ES-I3 (cell line): ENCODE results near the gene MYO7B.

ENCODE experiments used
- H3K36me3 ChIP-seq: 2 replicates; pipeline ENCODE4 v1.6.1; 2013; ENCODE audit warnings: mild to moderate bottlenecking, low read length, control low read depth, moderate library complexity; ENCODE audit not compliant: insufficient read depth
- H3K4me1 ChIP-seq: 2 replicates; pipeline ENCODE4 v1.6.1; 2013; ENCODE audit warnings: mild to moderate bottlenecking, control low read depth, low read length; ENCODE audit not compliant: insufficient read depth
- H3K9ac ChIP-seq: 2 replicates; pipeline ENCODE4 v1.6.1; 2013; ENCODE audit warnings: low read depth, mild to moderate bottlenecking, low read length, moderate library complexity
- H3K9me3 ChIP-seq: 2 replicates; pipeline ENCODE4 v1.6.1; 2013; ENCODE audit warnings: mild to moderate bottlenecking, low read length, moderate library complexity; ENCODE audit not compliant: control insufficient read depth, insufficient read depth

Gene MYO7B

GRCh38 chr2:127628767-127629614 is 93.5 kb downstream of the MYO7B start:
- no peaks in the 10 kb centered on the region for H3K4me1 ChIP-seq
- H3K9ac ChIP-seq = no peak overlapping the region
- no peaks in the 10 kb centered on the region for H3K9me3 ChIP-seq
- no peaks in the 10 kb centered on the region for H3K36me3 ChIP-seq

DNA sequence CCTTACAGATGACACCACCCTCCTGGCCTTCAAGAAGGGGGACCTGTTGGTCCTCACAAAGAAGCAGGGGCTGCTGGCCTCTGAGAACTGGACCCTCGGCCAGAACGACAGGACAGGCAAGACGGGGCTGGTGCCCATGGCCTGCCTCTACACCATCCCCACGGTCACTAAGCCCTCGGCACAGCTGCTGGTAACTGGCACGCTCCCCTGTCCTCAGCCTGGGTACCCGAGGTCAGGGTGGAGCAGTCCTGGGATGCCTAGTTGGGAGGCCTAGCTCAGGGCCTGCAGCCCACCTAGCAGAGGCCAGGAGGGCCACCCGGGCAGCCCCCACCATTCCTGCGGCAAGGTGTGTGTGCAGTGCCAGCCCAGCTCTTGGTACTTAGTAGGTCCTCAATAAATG is 94.2 kb downstream of the MYO7B start:
- Histone ChIP-seq H3K4me1 (no peaks in the 10 kb centered on the region), H3K36me3 (no peaks in the 10 kb centered on the region), H3K9ac (no peak overlapping the region), H3K9me3 (no peaks in the 10 kb centered on the region)

DNA sequence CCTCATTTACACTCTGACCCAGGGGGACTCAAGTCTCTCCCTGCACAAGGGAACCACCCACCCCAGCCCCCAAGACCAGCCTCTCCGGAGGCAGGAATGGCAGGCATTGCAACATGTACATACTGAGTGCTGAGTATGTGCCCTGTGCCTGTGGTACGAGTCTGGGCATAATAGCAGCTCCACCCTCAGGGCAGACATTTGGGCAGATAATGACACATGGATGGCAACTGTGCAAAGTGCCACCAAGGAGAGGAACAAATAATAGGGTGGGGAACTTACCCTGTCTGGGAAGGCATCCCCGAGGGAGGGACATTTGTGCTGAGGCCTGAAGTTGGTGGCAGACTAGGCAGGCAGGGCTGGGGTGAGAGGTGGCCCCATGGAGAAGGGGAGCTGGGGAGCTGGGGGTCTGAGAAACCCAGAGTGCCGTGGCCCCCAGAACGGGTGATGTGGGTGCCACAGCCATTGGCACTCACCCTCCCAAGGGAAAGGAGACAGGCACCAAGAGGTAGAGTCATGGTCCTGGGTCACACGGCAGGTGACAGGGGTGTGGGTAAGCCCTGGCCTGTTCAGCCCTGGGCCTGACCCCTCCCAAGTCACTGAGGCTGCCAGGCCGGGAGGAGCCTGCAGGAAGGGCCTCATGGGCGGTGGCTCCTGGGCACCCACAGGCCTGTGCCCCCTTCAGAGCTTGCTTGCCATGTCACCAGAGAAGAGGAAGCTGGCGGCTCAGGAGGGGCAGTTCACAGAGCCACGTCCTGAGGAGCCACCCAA is 94.8 kb downstream of the MYO7B start:
- Histone ChIP-seq H3K36me3 (no peaks in the 10 kb centered on the region), H3K4me1 (no peaks in the 10 kb centered on the region), H3K9ac (no peak overlapping the region), H3K9me3 (no peaks in the 10 kb centered on the region)

DNA sequence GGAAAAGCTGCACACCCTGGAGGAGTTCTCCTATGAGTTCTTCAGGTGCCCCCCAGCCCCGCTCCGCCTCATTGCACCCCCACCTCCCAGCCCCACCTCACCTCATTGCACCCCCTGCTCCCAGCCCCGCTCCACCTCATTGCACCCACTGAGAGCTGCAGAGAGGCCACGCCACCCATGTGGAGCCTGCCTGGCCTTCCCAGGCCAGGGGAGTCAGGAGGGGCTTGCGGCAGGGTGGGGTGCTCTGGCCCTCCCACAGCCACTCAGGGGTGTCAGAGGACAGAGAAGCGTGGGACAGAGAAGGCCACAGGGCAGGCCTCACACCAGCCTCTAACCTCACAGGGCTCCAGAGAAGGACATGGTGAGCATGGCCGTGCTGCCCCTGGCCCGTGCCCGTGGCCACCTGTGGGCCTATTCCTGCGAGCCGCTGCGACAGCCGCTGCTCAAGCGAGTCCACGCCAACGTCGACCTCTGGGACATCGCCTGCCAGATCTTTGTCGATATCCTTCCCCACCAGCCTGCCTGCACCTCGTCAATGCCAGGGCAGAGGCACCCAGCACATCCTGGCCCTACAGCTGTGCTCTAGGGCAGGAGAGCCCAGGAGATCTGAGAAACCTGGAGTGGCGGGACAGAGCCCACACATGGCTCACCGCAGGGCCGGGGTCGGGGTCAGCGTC is 95.5 kb downstream of the MYO7B start:
- Histone ChIP-seq H3K9ac (no peak overlapping the region), H3K36me3 (no peaks in the 10 kb centered on the region)

GRCh38 chr2:127631541-127631996 is 96.1 kb downstream of the MYO7B start:
- Histone ChIP-seq H3K9me3 (no peaks in the 10 kb centered on the region), H3K36me3 (no peaks in the 10 kb centered on the region), H3K9ac (no peak overlapping the region), H3K4me1 (no peaks in the 10 kb centered on the region)

More for the DNA sequence above, 95.5 kb downstream of the MYO7B start:
- H3K9me3 ChIP-seq = no peaks in the 10 kb centered on the region
- H3K4me1 ChIP-seq = no peaks in the 10 kb centered on the region

GRCh38 chr2:127631997-127632581 is 96.6 kb downstream of the MYO7B start:
- peaks cover 5% of the 10 kb centered on the region; the same call in 1 of the 2 replicates for H3K4me1 ChIP-seq

DNA sequence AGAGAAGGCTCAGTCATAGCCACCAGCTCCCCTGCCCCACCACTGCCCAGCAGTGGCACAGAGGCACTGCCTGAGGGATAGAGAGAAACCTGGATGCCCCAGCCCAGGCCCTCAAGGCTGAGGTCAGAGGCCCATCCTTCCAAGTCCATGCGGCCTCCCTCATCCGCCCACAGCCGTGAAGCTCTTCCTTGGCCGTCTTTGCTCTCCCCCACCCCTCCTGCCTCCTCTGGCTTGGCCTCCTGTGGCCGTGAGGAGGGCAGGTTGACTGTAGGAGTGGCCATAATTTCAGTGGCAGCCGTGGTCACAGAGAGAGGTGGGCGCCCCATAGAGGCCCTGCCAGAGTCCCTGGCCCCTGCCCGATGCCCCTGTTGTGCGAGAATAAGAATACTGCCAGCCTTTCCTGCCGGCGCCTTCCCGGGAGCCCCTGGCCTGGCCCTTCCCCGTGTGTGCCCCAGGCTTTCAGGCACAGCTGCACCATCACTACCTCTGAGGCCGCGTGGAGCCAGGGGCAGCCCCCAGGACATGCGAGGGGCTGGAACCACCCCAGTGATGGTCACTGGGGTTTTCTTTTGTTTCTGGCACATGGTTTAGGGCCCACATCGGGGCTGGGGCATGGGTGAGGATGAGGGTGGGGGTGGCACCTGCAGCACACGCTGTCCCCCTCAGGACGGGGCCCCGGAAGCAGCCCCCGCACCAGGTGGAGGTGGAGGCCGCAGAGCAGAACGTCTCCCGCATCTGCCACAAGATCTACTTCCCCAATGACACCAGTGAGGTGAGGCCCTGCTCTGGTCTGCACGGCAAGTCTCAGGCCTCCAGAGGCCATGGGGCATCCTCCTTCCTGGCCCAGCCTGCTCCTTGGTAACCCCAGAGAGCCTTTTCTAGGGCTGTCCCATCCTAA is 97.4 kb downstream of the MYO7B start:
- Histone ChIP-seq H3K9me3 (no peaks in the 10 kb centered on the region), H3K4me1 (peaks cover 9% of the 10 kb centered on the region; the same call in 1 of the 2 replicates), H3K36me3 (no peaks in the 10 kb centered on the region), H3K9ac (no peak overlapping the region)

More at GRCh38 chr2:127631997-127632581, 96.6 kb downstream of the MYO7B start:
- no peaks in the 10 kb centered on the region for H3K36me3 ChIP-seq
- no peaks in the 10 kb centered on the region for H3K9me3 ChIP-seq
- no peak overlapping the region for H3K9ac ChIP-seq

GRCh38 chr2:127633556-127634065 is 98.1 kb downstream of the MYO7B start:
- Histone ChIP-seq H3K9me3 (no peaks in the 10 kb centered on the region), H3K36me3 (no peaks in the 10 kb centered on the region), H3K4me1 (peaks cover 9% of the 10 kb centered on the region; the same call in 1 of the 2 replicates), H3K9ac (no peak overlapping the region)

DNA sequence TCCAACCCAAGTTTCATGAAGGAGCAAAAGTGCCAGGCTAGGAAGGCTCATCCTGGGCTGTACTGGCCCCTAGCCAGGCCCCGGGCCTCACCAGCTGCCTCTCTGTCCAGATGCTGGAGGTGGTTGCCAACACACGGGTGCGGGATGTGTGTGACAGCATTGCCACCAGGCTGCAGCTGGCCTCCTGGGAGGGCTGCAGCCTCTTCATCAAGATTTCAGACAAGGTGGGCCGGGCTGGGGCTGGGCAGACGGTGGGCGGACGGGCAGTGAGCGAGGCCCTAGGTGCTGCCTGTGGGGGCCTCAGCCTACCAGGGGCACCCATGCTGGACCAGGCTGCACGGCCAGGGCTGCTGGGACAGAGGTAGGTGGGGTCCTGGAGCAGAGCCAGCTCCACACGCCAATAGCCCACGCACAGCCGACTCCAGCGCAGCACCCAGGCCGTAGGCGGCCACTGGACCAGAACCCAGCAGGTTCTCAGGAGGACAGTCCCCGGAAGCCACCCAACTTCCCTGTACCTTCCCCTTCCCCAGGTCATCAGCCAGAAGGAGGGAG is 98.7 kb downstream of the MYO7B start:
- Histone ChIP-seq H3K9ac (no peak overlapping the region), H3K9me3 (no peaks in the 10 kb centered on the region), H3K36me3 (no peaks in the 10 kb centered on the region), H3K4me1 (peaks cover 9% of the 10 kb centered on the region; the same call in 1 of the 2 replicates)

GRCh38 chr2:127634626-127635379 is 99.3 kb downstream of the MYO7B start:
- H3K9me3 ChIP-seq = no peaks in the 10 kb centered on the region
- no peaks in the 10 kb centered on the region for H3K36me3 ChIP-seq
- peaks cover 9% of the 10 kb centered on the region; the same call in 1 of the 2 replicates for H3K4me1 ChIP-seq
- H3K9ac ChIP-seq = no peak overlapping the region

GRCh38 chr2:127635380-127636237 is 100.1 kb downstream of the MYO7B start:
- Histone ChIP-seq H3K9me3 (no peaks in the 10 kb centered on the region), H3K36me3 (no peaks in the 10 kb centered on the region), H3K4me1 (peaks cover 9% of the 10 kb centered on the region; the same call in 1 of the 2 replicates), H3K9ac (no peak overlapping the region)
